HL-60/S4 treated with retinoic acid at 250 ng/mL for 4 days and 3 days (cell line): ENCODE data around the gene SOX10.

Experiments
- in situ Hi-C: fragments of 300-500 bp; cut with MboI; formaldehyde crosslinking; loops from 2 replicates; pipeline ENCODE4 v1.7.0; 2022; ENCODE audit warnings: low sequenced_read_pairs

SOX10 gene

GRCh38 chr22:37983860-37984791 is at the start of gene SOX10:
Gene SOX10 (minus strand): TSS chr22:37984555. CDS start chr22:37983784, 771 bp downstream.
- in situ Hi-C loops = no loop called here

- in situ Hi-C loops = no loop called here
Measured at GRCh38 chr22:38033522-38034277, 49.3 kb upstream of the SOX10 start.

- in situ Hi-C loops = no loop called here
Measured at GRCh38 chr22:38032681-38033521, 48.5 kb upstream of the SOX10 start.

DNA sequence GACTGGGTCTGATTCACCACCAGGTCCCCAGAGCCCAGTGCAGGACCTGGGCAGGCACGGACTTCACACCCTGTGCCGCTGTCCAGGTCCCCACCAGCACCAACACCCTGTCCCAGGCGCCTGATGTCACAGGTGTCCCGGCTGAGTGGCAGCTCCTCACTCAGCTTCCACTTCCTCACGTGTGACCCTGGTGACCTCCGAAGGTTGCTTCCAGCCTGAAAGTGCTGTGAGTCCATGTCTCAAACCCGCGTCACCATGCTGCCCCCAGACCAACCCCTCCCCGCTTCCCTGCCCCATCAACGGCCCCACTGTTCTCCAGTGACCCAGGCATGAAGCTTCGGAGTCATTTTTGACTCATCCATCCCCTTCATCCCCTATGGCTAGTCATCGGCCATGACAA is 47.1 kb upstream of the SOX10 start:
- in situ Hi-C loops = no loop called here

DNA sequence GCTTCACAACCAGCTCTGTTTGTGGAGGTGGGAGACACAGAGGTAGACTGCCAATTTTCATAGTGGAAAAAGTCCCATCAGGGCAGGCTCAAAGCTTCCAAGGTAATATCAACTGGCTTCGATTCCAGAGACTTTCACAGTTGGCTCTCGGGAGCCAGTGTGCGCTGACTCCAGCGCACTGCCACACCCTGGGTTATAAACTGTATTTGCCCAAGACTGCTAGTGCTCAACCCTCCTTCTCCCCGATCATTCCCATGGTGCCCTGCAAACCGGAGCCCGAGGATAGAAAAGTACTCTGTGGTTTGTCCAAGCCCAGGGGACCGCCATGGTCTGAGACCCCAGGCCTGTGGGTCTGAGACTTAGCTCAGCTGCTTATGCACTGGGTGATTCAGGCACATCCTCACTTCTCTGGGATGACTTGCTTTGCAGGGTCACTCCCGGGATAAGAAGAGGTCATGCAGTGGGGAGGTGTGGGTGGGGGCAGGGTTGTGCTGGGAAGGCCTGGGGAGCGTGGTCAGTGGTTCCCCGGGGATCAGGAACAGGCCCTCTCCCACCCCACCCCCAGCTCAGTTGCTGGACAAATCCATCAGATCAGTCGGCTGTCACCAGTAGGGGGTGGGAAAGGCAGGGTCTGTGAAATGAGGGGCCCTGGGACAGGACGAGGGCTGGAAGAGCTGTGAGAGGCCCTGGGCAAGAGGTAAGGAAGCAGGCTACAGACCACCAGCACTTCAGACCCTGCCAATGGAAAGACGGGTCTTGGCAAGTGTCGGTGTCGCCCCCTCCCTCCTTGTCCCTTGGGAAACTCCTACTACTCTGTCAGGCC is 46.2 kb upstream of the SOX10 start:
- in situ Hi-C loops = no loop called here

GRCh38 chr22:38029901-38030300 is 45.5 kb upstream of the SOX10 start:
- in situ Hi-C loops = no loop called here

GRCh38 chr22:38029370-38029769 is 45.0 kb upstream of the SOX10 start:
- in situ Hi-C loops = no loop called here

GRCh38 chr22:38028344-38029130 is 44.2 kb upstream of the SOX10 start:
- in situ Hi-C loops = no loop called here

GRCh38 chr22:38027487-38027886 is 43.1 kb upstream of the SOX10 start:
- in situ Hi-C loops = no loop called here

DNA sequence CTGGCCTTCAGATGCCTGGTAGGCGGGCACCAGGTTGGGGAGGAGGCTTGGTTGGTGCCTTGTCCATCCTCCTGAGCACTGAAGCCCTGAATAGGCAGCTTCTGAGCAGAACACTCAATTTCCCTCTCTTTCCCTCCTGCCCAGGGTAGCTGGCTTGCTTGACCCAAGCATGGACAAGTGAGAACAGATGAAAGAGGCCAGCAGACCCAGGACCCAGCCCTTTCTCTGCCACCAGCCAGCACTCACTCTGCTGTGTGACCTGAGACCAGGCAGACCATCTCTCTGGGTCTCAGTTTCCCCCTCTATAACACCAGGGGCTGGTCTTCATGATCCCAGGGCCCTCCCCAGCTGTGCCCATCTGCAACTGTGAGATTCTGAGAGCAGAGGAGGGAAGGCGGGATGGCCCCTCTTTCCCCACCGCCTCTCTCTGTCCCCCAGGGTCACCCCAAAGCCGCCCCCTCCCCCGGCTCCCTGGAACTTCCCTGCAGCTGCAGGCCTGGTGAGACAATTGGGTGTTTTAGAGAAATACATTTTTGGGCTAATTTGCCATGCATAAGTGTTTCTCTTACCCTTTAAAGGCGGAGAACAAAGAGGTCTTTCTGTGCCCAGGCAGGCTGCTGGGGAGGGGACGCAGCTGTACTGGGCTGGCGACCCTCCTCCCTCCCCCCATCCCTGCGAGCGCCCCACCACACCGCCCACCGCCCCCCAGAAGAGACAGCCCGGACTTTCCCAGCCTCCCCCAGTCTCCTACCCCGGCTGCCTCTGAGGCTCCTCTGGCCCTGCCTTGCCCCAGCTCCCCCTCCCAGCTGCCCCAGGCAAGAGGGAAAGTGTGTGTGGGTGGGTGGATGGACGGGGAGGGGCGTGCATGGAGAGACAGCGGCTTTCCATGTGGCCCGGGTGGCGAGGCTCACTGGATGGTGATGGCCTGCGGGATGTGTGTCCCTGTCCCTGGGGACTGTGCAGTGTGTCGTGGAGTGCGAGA is 42.1 kb upstream of the SOX10 start:
- in situ Hi-C loops = no loop called here

DNA sequence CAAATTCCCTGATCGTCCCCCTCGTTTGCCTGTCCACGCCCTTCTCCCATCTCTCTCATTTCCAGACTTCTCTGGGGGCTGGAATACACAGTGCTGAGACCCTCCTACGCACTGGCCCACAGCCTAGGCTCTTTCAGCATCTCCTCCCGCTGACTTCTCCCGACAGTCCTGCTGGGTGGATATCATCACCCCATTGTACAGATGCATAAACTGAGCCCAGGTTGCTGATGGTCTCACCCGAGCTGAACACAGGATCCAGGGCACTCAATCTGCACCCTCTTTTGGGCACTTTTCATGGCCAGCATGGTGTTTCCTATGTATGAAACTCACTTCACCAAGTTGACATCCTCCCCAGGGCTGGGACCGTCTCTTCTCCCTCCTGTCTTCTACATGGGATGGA is 41.2 kb upstream of the SOX10 start:
- in situ Hi-C loops = no loop called here

GRCh38 chr22:38023045-38023444 is 38.7 kb upstream of the SOX10 start:
- in situ Hi-C loops = no loop called here

GRCh38 chr22:38021206-38021605 is 36.9 kb upstream of the SOX10 start:
- in situ Hi-C loops = no loop called here

- in situ Hi-C loops = no loop called here
Measured at GRCh38 chr22:38018938-38019827, 34.8 kb upstream of the SOX10 start.

- in situ Hi-C loops = no loop called here
Measured at GRCh38 chr22:38017939-38018885, 33.9 kb upstream of the SOX10 start.

- in situ Hi-C loops = no loop called here
Measured at GRCh38 chr22:38017272-38017920, 33.0 kb upstream of the SOX10 start.
